GM19468 (cell line): ENCODE results near the gene PBX4.
"Not testable (repeated sequence)": the region's sequence is repeated elsewhere in the genome, so short reads cannot be mapped to it uniquely, and the experiment has no call there.

Source experiments
- ATAC-seq: cut with Tn5 transposase; IDR thresholded peaks from one replicate; pipeline ENCODE4 v1.9.1; 2021; ENCODE audit warnings: mild to moderate bottlenecking, moderate library complexity, moderate number of reproducible peaks; ENCODE audit not compliant: unreplicated experiment; ENCODE audit errors: extremely low read depth

PBX4 gene

GRCh38 chr19:19628501-19629134 is 10.1 kb upstream of the PBX4 start:
- no peak for ATAC-seq

GRCh38 chr19:19627621-19628500 is 9.4 kb upstream of the PBX4 start, which contains the start of gene LPAR2:
LPAR2 (minus strand) TSS chr19:19628220; CDS start chr19:19627275, 945 bp downstream.
- no peak for ATAC-seq

- no peak for ATAC-seq
These were observed 8.3 kb upstream of the PBX4 start for GRCh38 chr19:19626516-19627472.

GRCh38 chr19:19624032-19624570 is 5.6 kb upstream of the PBX4 start:
- no peak for ATAC-seq

- no peak for ATAC-seq
These were observed 4.9 kb upstream of the PBX4 start for GRCh38 chr19:19623383-19623782.

GRCh38 chr19:19619849-19620210 is 1.3 kb upstream of the PBX4 start:
- no peak for ATAC-seq

- no peak for ATAC-seq
These were observed 828 bp upstream of the PBX4 start for GRCh38 chr19:19619181-19619848.

GRCh38 chr19:19615086-19615485 is 3.4 kb downstream of the PBX4 start:
- no peak for ATAC-seq

GRCh38 chr19:19613506-19613905 is 5.0 kb downstream of the PBX4 start:
- no peak for ATAC-seq

GRCh38 chr19:19610376-19611202 is 7.9 kb downstream of the PBX4 start:
- no peak for ATAC-seq

- not testable (repeated sequence) for ATAC-seq
These were observed 11.8 kb downstream of the PBX4 start for GRCh38 chr19:19606686-19607085.

GRCh38 chr19:19606021-19606420 is 12.5 kb downstream of the PBX4 start:
- no peak for ATAC-seq

GRCh38 chr19:19602713-19603324 is 15.7 kb downstream of the PBX4 start:
- no peak for ATAC-seq

- ATAC-seq = no peak
These were observed 16.3 kb downstream of the PBX4 start for GRCh38 chr19:19602136-19602712.

GRCh38 chr19:19600793-19601330 is 17.6 kb downstream of the PBX4 start:
- no peak for ATAC-seq

- not testable (repeated sequence) for ATAC-seq
These were observed 19.6 kb downstream of the PBX4 start for GRCh38 chr19:19598728-19599451.

- peak; percentile 34 for ATAC-seq
These were observed 20.6 kb downstream of the PBX4 start for GRCh38 chr19:19597809-19598306.
